Measurements from ENCODE around the gene SH3RF2.

The SH3RF2 gene

GRCh38 chr5:145923405-145923804 lies 13.0 kb upstream of the SH3RF2 start:
- no peak for DNase-seq

- no peak for DNase-seq
Measured at GRCh38 chr5:145924849-145925248, 11.5 kb upstream of the SH3RF2 start.

- no peak for DNase-seq
Measured at GRCh38 chr5:145925353-145925752, 11.0 kb upstream of the SH3RF2 start.

- DNase-seq = no peak
Measured at GRCh38 chr5:145925803-145926202, 10.6 kb upstream of the SH3RF2 start.

GRCh38 chr5:145931718-145932117 lies 4.7 kb upstream of the SH3RF2 start:
- DNase-seq = no peak

- no peak for DNase-seq
Measured at GRCh38 chr5:145934276-145934675, 2.1 kb upstream of the SH3RF2 start.

GRCh38 chr5:145937432-145938250 lies 1.3 kb downstream of the SH3RF2 start:
- DNase-seq = no peak

- DNase-seq = no peak
Measured at GRCh38 chr5:145938776-145939539, 2.6 kb downstream of the SH3RF2 start.

GRCh38 chr5:145939540-145940065 lies 3.2 kb downstream of the SH3RF2 start:
- DNase-seq = no peak

- DNase-seq = no peak
Measured at GRCh38 chr5:145941096-145941447, 4.7 kb downstream of the SH3RF2 start.

- no peak for DNase-seq
Measured at GRCh38 chr5:145941448-145942130, 5.2 kb downstream of the SH3RF2 start.

- DNase-seq = no peak
Measured at GRCh38 chr5:145942201-145942600, 5.8 kb downstream of the SH3RF2 start.

- no peak for DNase-seq
Measured at GRCh38 chr5:145942749-145943148, 6.4 kb downstream of the SH3RF2 start.

- no peak for DNase-seq
Measured at GRCh38 chr5:145943674-145944121, 7.3 kb downstream of the SH3RF2 start.

GRCh38 chr5:145944328-145944727 lies 8.0 kb downstream of the SH3RF2 start:
- no peak for DNase-seq

GRCh38 chr5:145945620-145946111 lies 9.3 kb downstream of the SH3RF2 start:
- DNase-seq = no peak

GRCh38 chr5:145946112-145946861 lies 9.9 kb downstream of the SH3RF2 start:
- no peak for DNase-seq

- DNase-seq = no peak
Measured at GRCh38 chr5:145947581-145947980, 11.2 kb downstream of the SH3RF2 start.

GRCh38 chr5:145948047-145948446 lies 11.7 kb downstream of the SH3RF2 start:
- no peak for DNase-seq

- DNase-seq = no peak
Measured at GRCh38 chr5:145948921-145949320, 12.5 kb downstream of the SH3RF2 start.

GRCh38 chr5:145949474-145949873 lies 13.1 kb downstream of the SH3RF2 start:
- DNase-seq = no peak

- no peak for DNase-seq
Measured at GRCh38 chr5:145951071-145951470, 14.7 kb downstream of the SH3RF2 start.

Data from stimulated activated CD4-positive, alpha-beta T cell treated with anti-CD3 and anti-CD28 coated beads, Interleukin-2, amount 100 ng/mL, for 24 hours (primary cell).